ENCODE data around the gene NOVA2. TPM values are rescaled to one million over a fixed set of nuclear protein-coding genes. Genes with fewer than 3 reads are reported as not detected.

NOVA2 gene
- 3.6 TPM for polyA plus RNA-seq (ENCODE audit: insufficient read length)

GRCh38 chr19:45973553-45974338, at the start of gene NOVA2:
NOVA2 (minus strand) TSS chr19:45973865; CDS start chr19:45973351, 514 bp downstream.
- DNase-seq (ENCODE audit: low read depth) = no peak

- DNase-seq (ENCODE audit: low read depth) = no peak
These were observed 49.7 kb upstream of the NOVA2 start for GRCh38 chr19:46023311-46023779.

GRCh38 chr19:46022431-46023310, 49.0 kb upstream of the NOVA2 start, which contains the start of gene PGLYRP1:
PGLYRP1 (minus strand) TSS chr19:46023053; CDS start chr19:46023021, 32 bp downstream.
- no peak for DNase-seq (ENCODE audit: low read depth)

GRCh38 chr19:46022061-46022430, 48.4 kb upstream of the NOVA2 start:
- no peak for DNase-seq (ENCODE audit: low read depth)

- no peak for DNase-seq (ENCODE audit: low read depth)
These were observed 47.9 kb upstream of the NOVA2 start for GRCh38 chr19:46021531-46022041.

- DNase-seq (ENCODE audit: low read depth) = no peak
These were observed 47.1 kb upstream of the NOVA2 start for GRCh38 chr19:46020819-46021125.

GRCh38 chr19:46019270-46019669, 45.6 kb upstream of the NOVA2 start:
- no peak for DNase-seq (ENCODE audit: low read depth)

- DNase-seq (ENCODE audit: low read depth) = no peak
These were observed 45.1 kb upstream of the NOVA2 start for GRCh38 chr19:46018729-46019251.

GRCh38 chr19:46017874-46018675, 44.4 kb upstream of the NOVA2 start:
- no peak for DNase-seq (ENCODE audit: low read depth)

GRCh38 chr19:46017095-46017429, 43.4 kb upstream of the NOVA2 start:
- DNase-seq (ENCODE audit: low read depth) = no peak

GRCh38 chr19:46016426-46017094, 42.9 kb upstream of the NOVA2 start:
- peak; percentile 52 for DNase-seq (ENCODE audit: low read depth)

GRCh38 chr19:46015687-46016425, 42.2 kb upstream of the NOVA2 start:
- no peak for DNase-seq (ENCODE audit: low read depth)

GRCh38 chr19:46014941-46015686, 41.4 kb upstream of the NOVA2 start:
- no peak for DNase-seq (ENCODE audit: low read depth)

GRCh38 chr19:46014534-46014933, 40.9 kb upstream of the NOVA2 start:
- no peak for DNase-seq (ENCODE audit: low read depth)

GRCh38 chr19:46009530-46010510, 36.2 kb upstream of the NOVA2 start:
- no peak for DNase-seq (ENCODE audit: low read depth)

- no peak for DNase-seq (ENCODE audit: low read depth)
These were observed 32.7 kb upstream of the NOVA2 start for GRCh38 chr19:46006411-46006810.

GRCh38 chr19:46002678-46003275, 29.1 kb upstream of the NOVA2 start:
- DNase-seq (ENCODE audit: low read depth) = no peak

Data from forelimb muscle (tissue), 1 donor.